Liver (tissue), 9 donors: Measurements from ENCODE around the gene IL1RAPL1. TPM values are rescaled to one million over a fixed set of nuclear protein-coding genes. Genes with fewer than 3 reads are reported as not detected.

Experiments used
- DNase-seq: peaks from one replicate; pipeline ENCODE4 v3.0.0-alpha.2; 2017; ENCODE audit warnings: low spot score
- H3K27ac ChIP-seq, 2 donors: one replicate each; pipeline ENCODE4 v1.7.0; 2013; ENCODE audit warnings: inconsistent platforms in 2 of 2, low read length in 2 of 2, control low read depth in 1 of 2, low read depth in 1 of 2, mild to moderate bottlenecking in 1 of 2
- H3K27me3 ChIP-seq, 4 donors: one replicate each; pipeline versions ENCODE4 v1.6.1 to v1.7.0; 2013; ENCODE audit warnings: low read length in 3 of 4, inconsistent platforms in 1 of 4, mild to moderate bottlenecking in 1 of 4, moderate library complexity in 1 of 4; ENCODE audit not compliant: control insufficient read depth in 4 of 4, insufficient read depth in 4 of 4
- H3K36me3 ChIP-seq, 4 donors: one replicate each; pipeline versions ENCODE4 v1.6.1 to v1.7.0; 2013; ENCODE audit warnings: low read length in 3 of 4, mild to moderate bottlenecking in 3 of 4, low read depth in 1 of 4, moderate library complexity in 1 of 4; ENCODE audit not compliant: control insufficient read depth in 4 of 4, insufficient read depth in 3 of 4
- H3K4me1 ChIP-seq, 4 donors: one replicate each; pipeline versions ENCODE4 v1.6.1 to v1.7.0; 2013; ENCODE audit warnings: low read length in 3 of 4, mild to moderate bottlenecking in 3 of 4, moderate library complexity in 1 of 4; ENCODE audit not compliant: control insufficient read depth in 4 of 4, insufficient read depth in 4 of 4
- H3K4me3 ChIP-seq, 3 donors: one replicate each; pipeline versions ENCODE4 v1.6.1 to v1.7.0; 2013; ENCODE audit warnings: low read length in 3 of 3, control low read depth in 1 of 3, low read depth in 1 of 3, mild to moderate bottlenecking in 1 of 3
- H3K9ac ChIP-seq, 2 donors: one replicate each; pipeline ENCODE4 v1.7.0; 2013; ENCODE audit warnings: low read length in 2 of 2, mild to moderate bottlenecking in 2 of 2, moderate library complexity in 2 of 2, control low read depth in 1 of 2, low read depth in 1 of 2
- H3K9me3 ChIP-seq, 4 donors: one replicate each; pipeline versions ENCODE4 v1.6.1 to v1.7.0; 2013; ENCODE audit warnings: low read length in 3 of 4; ENCODE audit not compliant: control insufficient read depth in 4 of 4
- ATF3 ChIP-seq: IDR thresholded peaks from 2 replicates; pipeline ENCODE4 v1.6.1; 2016; ENCODE audit warnings: antibody characterized with exemption
- EGR1 ChIP-seq, 2 donors: IDR thresholded peaks; 2 replicates each; pipeline ENCODE4 v1.6.1; 2016 to 2018; ENCODE audit warnings: antibody characterized with exemption in 2 of 2, low read depth in 2 of 2
- FOXA1 ChIP-seq: IDR thresholded peaks from 2 replicates; pipeline ENCODE4 v1.6.1; 2016; ENCODE audit warnings: antibody characterized with exemption
- FOXA2 ChIP-seq: IDR thresholded peaks from 2 replicates; pipeline ENCODE4 v1.6.1; 2016; ENCODE audit warnings: antibody characterized with exemption
- GABPA ChIP-seq, 2 donors: IDR thresholded peaks in 1 of 2; conservative IDR thresholded peaks in 1 of 2; 2 replicates each; pipeline ENCODE4 v1.6.1; 2016; ENCODE audit warnings: antibody characterized with exemption in 2 of 2, mild to moderate bottlenecking in 1 of 2, moderate library complexity in 1 of 2
- HNF4A ChIP-seq, 2 donors: conservative IDR thresholded peaks; 2 replicates each; pipeline ENCODE4 v1.6.1; 2016; ENCODE audit warnings: antibody characterized with exemption in 2 of 2, mild to moderate bottlenecking in 2 of 2
- HNF4G ChIP-seq: IDR thresholded peaks from 2 replicates; pipeline ENCODE4 v1.6.1; 2016; ENCODE audit warnings: antibody characterized with exemption
- JUND ChIP-seq, 2 donors: IDR thresholded peaks; 2 replicates each; pipeline ENCODE4 v1.6.1; 2016; ENCODE audit warnings: antibody characterized with exemption in 2 of 2
- NR2F2 ChIP-seq: IDR thresholded peaks from 2 replicates; pipeline ENCODE4 v1.6.1; 2016; ENCODE audit warnings: antibody characterized with exemption
- RAD21 ChIP-seq, 2 donors: IDR thresholded peaks; 2 replicates each; pipeline ENCODE4 v1.6.1; 2016; ENCODE audit warnings: antibody characterized with exemption in 2 of 2, mild to moderate bottlenecking in 2 of 2
- RXRA ChIP-seq, 2 donors: IDR thresholded peaks; 2 replicates each; pipeline ENCODE4 v1.6.1; 2017 to 2018; ENCODE audit warnings: antibody characterized with exemption in 2 of 2, mild to moderate bottlenecking in 1 of 2
- SP1 ChIP-seq: IDR thresholded peaks from 2 replicates; pipeline ENCODE4 v1.6.1; 2018; ENCODE audit warnings: antibody characterized with exemption, mild to moderate bottlenecking
- TAF1 ChIP-seq: conservative IDR thresholded peaks from 2 replicates; pipeline ENCODE4 v1.6.1; 2016; ENCODE audit warnings: antibody characterized with exemption, mild to moderate bottlenecking
- YY1 ChIP-seq: IDR thresholded peaks from 2 replicates; pipeline ENCODE4 v1.6.1; 2016; ENCODE audit warnings: antibody characterized with exemption, mild to moderate bottlenecking
- ZBTB33 ChIP-seq: IDR thresholded peaks from 2 replicates; pipeline ENCODE4 v1.6.1; 2016; ENCODE audit warnings: antibody characterized with exemption
- polyA plus RNA-seq, 2 donors: library from polyadenylated mRNA; stranded (reverse) in 1 of 2; unstranded in 1 of 2; fragments of 200-250 nt in 1 of 2; fragments of >200 nt in 1 of 2; fragmentation: Nextera tagmentation in 1 of 2; extraction: Ambion mirVana in 1 of 2; gene quantifications; one replicate each; pipeline versions ENCODE4 v1.2.1 to v1.2.3, GENCODE V29; 2013 to 2015
- total RNA-seq, 2 donors: library from RNA; depleted of rRNA; stranded (reverse); fragments of >200 nt; gene quantifications; one replicate each; pipeline ENCODE4 v1.2.3, GENCODE V29; 2014
- TF ChIP-seq, protein P1 (sequence below): IDR thresholded peaks from 2 replicates; pipeline ENCODE4 v1.6.1; 2016; ENCODE audit warnings: antibody characterized with exemption
- TF ChIP-seq, protein P2 (sequence below): IDR thresholded peaks from 2 replicates; pipeline ENCODE4 v1.6.1; 2016; ENCODE audit warnings: antibody characterized with exemption, mild to moderate bottlenecking
- TF ChIP-seq, protein P3 (sequence below): fragments of 150-350 bp; IDR thresholded peaks from 2 replicates; pipeline ENCODE4 v1.5.1; 2017; ENCODE audit warnings: improper control_type of control experiment, low read depth, low read length; ENCODE audit not compliant: missing input control
- donor health status: healthy.
- donor health status: healthy.
- donor health status: healthy.
- donor health status: healthy.
- donor health status: healthy.

The IL1RAPL1 gene
- total and polyA plus RNA-seq, 4 donors, result 0.08 to 0.33 TPM; not detected in 2

DNA sequence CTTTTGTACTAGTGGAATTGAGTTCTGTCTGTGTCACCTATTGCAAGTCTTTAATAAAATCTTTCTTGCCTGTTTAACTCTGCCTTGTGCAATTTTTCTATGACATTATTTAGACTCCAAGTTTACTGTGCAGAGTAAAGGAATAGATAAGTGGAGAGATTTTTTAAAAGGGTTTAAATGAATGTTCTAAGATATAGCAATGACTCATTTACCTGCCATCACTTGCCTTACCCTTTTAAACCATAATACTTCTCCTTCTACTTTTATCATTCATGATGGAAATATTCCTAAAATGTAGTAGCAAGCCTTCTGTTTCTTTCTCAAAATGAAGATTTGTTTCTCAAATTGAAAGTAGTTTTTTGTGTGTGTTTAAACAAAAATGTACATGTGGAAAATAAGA lies 845.3 kb downstream of the IL1RAPL1 start:
- H3K4me3 ChIP-seq, result no peak overlapping the region

More for the DNA sequence above, 845.3 kb downstream of the IL1RAPL1 start:
- Histone ChIP-seq H3K4me1 (no peaks in the 10 kb centered on the region), H3K27ac (no peak overlapping the region), H3K9me3 (peaks cover 0 to 3% (median under 1%) of the 10 kb centered on the region in 4 donors), H3K9ac (no peak overlapping the region), H3K36me3 (no peaks in the 10 kb centered on the region), H3K27me3 (no peaks in the 10 kb centered on the region)
- TF ChIP-seq ZBTB33 (no peak), RXRA (IDR thresholded peaks at IDR 0.05) (no peak), HNF4G (no peak), FOXA1 (no peak), YY1 (no peak), FOXA2 (no peak), GABPA (IDR thresholded peaks at IDR 0.05 in 1 of 2, conservative IDR thresholded peaks at IDR 0.05 in 1 of 2) (no peak), NR2F2 (no peak), JUND (IDR thresholded peaks at IDR 0.05) (no peak), HNF4A (conservative IDR thresholded peaks at IDR 0.05) (no peak), EGR1 (IDR thresholded peaks at IDR 0.05; ENCODE audit: low read depth in 2 of 2) (no peak), SP1 (no peak), RAD21 (IDR thresholded peaks at IDR 0.05) (no peak), ATF3 (no peak), TAF1 (no peak)
- TF ChIP-seq, protein P1, sequence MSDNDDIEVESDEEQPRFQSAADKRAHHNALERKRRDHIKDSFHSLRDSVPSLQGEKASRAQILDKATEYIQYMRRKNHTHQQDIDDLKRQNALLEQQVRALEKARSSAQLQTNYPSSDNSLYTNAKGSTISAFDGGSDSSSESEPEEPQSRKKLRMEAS, result no peak
- TF ChIP-seq, protein P2, sequence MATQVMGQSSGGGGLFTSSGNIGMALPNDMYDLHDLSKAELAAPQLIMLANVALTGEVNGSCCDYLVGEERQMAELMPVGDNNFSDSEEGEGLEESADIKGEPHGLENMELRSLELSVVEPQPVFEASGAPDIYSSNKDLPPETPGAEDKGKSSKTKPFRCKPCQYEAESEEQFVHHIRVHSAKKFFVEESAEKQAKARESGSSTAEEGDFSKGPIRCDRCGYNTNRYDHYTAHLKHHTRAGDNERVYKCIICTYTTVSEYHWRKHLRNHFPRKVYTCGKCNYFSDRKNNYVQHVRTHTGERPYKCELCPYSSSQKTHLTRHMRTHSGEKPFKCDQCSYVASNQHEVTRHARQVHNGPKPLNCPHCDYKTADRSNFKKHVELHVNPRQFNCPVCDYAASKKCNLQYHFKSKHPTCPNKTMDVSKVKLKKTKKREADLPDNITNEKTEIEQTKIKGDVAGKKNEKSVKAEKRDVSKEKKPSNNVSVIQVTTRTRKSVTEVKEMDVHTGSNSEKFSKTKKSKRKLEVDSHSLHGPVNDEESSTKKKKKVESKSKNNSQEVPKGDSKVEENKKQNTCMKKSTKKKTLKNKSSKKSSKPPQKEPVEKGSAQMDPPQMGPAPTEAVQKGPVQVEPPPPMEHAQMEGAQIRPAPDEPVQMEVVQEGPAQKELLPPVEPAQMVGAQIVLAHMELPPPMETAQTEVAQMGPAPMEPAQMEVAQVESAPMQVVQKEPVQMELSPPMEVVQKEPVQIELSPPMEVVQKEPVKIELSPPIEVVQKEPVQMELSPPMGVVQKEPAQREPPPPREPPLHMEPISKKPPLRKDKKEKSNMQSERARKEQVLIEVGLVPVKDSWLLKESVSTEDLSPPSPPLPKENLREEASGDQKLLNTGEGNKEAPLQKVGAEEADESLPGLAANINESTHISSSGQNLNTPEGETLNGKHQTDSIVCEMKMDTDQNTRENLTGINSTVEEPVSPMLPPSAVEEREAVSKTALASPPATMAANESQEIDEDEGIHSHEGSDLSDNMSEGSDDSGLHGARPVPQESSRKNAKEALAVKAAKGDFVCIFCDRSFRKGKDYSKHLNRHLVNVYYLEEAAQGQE, result no peak
- TF ChIP-seq, protein P3, sequence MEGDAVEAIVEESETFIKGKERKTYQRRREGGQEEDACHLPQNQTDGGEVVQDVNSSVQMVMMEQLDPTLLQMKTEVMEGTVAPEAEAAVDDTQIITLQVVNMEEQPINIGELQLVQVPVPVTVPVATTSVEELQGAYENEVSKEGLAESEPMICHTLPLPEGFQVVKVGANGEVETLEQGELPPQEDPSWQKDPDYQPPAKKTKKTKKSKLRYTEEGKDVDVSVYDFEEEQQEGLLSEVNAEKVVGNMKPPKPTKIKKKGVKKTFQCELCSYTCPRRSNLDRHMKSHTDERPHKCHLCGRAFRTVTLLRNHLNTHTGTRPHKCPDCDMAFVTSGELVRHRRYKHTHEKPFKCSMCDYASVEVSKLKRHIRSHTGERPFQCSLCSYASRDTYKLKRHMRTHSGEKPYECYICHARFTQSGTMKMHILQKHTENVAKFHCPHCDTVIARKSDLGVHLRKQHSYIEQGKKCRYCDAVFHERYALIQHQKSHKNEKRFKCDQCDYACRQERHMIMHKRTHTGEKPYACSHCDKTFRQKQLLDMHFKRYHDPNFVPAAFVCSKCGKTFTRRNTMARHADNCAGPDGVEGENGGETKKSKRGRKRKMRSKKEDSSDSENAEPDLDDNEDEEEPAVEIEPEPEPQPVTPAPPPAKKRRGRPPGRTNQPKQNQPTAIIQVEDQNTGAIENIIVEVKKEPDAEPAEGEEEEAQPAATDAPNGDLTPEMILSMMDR, result no peak
- DNase-seq, result no peak
